Measurements from ENCODE around the gene RSRC1.

GRCh38 chr3:158368271-158368670, 258.4 kb downstream of the RSRC1 start:
- TF ChIP-seq CTCF (IDR thresholded peaks at IDR 0.05; ENCODE audit: poor library complexity) (no peak), EZH2 (IDR thresholded peaks at IDR 0.05; ENCODE audit: borderline replicate concordance) (no peak), EZH2phosphoT487 (IDR thresholded peaks at IDR 0.05; ENCODE audit: low read depth, severe bottlenecking, unreplicated experiment) (no peak)

All from hepatocyte (in vitro differentiated cells).